ENCODE results near the gene NGF. TPM values are rescaled to one million over a fixed set of nuclear protein-coding genes. Genes with fewer than 3 reads are reported as not detected.

Gene NGF
- polyA plus RNA-seq, 3 donors = not detected

DNA sequence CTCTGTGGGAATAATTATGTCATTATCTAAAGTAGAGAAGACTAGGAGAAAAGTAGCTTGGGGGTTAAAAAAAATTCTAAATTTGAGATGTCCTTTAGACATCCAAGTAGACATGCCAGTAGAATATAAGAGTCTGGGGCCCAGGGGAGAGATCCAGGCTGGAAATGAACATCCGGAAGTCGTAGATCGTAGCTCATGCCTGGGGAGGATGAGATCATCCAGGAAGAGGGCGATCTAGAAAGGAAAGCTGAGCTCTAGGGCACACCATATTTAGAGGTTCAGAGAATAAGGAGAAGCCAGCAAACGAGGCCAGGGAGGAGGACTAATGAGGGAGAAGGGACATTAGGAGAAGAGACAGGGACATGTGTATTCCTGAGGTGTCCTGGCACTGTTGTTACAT lies 12.2 kb downstream of the NGF start:
- Histone ChIP-seq H3K27me3 (ENCODE audit: control insufficient read depth in 2 of 2, insufficient read depth in 2 of 2, low read length in 2 of 2) (peaks cover 0 to 3% of the 10 kb centered on the region in 2 donors), H3K4me1 (ENCODE audit: control insufficient read depth in 1 of 2, insufficient read depth in 2 of 2, low read length in 2 of 2) (no peaks in the 10 kb centered on the region), H3K27ac (ENCODE audit: low read depth in 1 of 2, low read length in 2 of 2) (no peak overlapping the region), H3K79me2 (ENCODE audit: insufficient read depth, low read length) (no peaks in the 10 kb centered on the region), H3K9me3 (replicated peaks in 1 of 2; ENCODE audit: control insufficient read depth in 1 of 2, insufficient read depth in 1 of 2, low read length in 2 of 2) (no peaks in the 10 kb centered on the region), H3K36me3 (replicated peaks in 1 of 2; ENCODE audit: control insufficient read depth in 1 of 2, insufficient read depth in 2 of 2, low read length in 2 of 2) (no peaks in the 10 kb centered on the region), H3K9ac (ENCODE audit: insufficient read depth, low read length, poor library complexity, severe bottlenecking) (no peak overlapping the region), H3K4me2 (replicated peaks; ENCODE audit: extremely low read depth, low read length, poor library complexity, severe bottlenecking) (no peak overlapping the region), H4K20me1 (ENCODE audit: insufficient read depth, low read length) (no peaks in the 10 kb centered on the region), H2AFZ (ENCODE audit: insufficient read depth, low read depth, low read length, poor library complexity, severe bottlenecking) (no peak overlapping the region), H3K4me3 (replicated peaks in 1 of 3; ENCODE audit: low read depth in 2 of 3, low read length in 3 of 3) (no peak overlapping the region)
- intact Hi-C loops (cut with micrococcal nuclease) = no loop called here
- Mint-ChIP-seq H3K4me3 (no peak overlapping the region), H3K36me3 (no peaks in the 10 kb centered on the region), H3K27ac (no peak overlapping the region), H3K27me3 (ENCODE audit: low read depth in 3 of 3) (peaks cover 2 to 7% (median 6%) of the 10 kb centered on the region in 3 donors), H3K9me3 (peaks cover 0 to 9% (median 0%) of the 10 kb centered on the region in 7 donors), H3K4me1 (peaks cover 3% of the 10 kb centered on the region)
- TF ChIP-seq, protein P1, sequence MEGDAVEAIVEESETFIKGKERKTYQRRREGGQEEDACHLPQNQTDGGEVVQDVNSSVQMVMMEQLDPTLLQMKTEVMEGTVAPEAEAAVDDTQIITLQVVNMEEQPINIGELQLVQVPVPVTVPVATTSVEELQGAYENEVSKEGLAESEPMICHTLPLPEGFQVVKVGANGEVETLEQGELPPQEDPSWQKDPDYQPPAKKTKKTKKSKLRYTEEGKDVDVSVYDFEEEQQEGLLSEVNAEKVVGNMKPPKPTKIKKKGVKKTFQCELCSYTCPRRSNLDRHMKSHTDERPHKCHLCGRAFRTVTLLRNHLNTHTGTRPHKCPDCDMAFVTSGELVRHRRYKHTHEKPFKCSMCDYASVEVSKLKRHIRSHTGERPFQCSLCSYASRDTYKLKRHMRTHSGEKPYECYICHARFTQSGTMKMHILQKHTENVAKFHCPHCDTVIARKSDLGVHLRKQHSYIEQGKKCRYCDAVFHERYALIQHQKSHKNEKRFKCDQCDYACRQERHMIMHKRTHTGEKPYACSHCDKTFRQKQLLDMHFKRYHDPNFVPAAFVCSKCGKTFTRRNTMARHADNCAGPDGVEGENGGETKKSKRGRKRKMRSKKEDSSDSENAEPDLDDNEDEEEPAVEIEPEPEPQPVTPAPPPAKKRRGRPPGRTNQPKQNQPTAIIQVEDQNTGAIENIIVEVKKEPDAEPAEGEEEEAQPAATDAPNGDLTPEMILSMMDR (IDR thresholded peaks at IDR 0.05) = no peak
- no peak for DNase-seq
- 92% methylated on average over 5 of the region's 5 CpGs for WGBS (ENCODE audit: insufficient coverage)

DNA sequence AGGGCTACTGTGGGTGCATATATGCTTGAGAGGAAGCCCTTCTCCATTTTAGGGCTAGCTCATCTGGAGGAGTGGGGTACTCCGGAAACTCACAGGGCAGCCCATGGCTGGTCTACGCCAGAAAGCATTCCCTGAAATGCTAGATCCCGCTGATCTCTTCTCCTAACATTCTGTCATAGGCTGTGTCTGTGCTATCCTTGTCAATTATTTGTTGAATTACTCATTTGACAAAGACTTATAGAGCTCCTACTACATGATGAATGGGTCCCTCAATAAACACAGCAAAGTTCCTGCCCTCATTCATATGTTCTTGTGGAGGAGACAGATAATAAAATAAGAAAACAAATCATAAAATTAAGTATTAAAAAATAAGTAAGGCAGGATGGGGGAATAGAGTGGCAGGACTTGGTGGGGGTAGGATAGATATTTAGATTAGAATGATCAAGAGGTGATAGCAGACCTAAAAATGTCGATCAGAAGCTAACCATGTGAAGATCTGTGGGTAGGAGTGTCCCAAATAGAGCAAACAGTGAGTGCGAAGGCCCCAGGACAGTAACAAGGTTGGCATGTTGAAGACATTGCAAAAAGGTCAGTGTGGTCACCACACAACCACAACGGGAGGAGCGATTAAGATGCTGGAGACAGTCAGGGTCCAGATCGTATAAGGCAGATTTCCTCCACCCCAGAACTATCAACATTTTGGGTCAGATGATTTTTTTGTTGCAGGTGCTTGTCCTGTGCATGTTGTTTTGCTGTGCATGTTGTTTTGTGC lies 13.2 kb downstream of the NGF start:
- Mint-ChIP-seq H3K9me3 (peaks cover 0 to 9% (median 0%) of the 10 kb centered on the region in 7 donors), H3K27me3 (ENCODE audit: low read depth in 3 of 3) (peaks cover 2 to 7% (median 6%) of the 10 kb centered on the region in 3 donors)
- H3K4me1 ChIP-seq (ENCODE audit: control insufficient read depth in 1 of 2, insufficient read depth in 2 of 2, low read length in 2 of 2) = no peaks in the 10 kb centered on the region

More for the DNA sequence above, 13.2 kb downstream of the NGF start:
- no peaks in the 10 kb centered on the region for H3K36me3 ChIP-seq (replicated peaks in 1 of 2; ENCODE audit: control insufficient read depth in 1 of 2, insufficient read depth in 2 of 2, low read length in 2 of 2)
- no peak overlapping the region for H3K4me3 Mint-ChIP-seq
- no peak overlapping the region for H3K4me3 ChIP-seq (replicated peaks in 1 of 3; ENCODE audit: low read depth in 2 of 3, low read length in 3 of 3)
- H3K27ac Mint-ChIP-seq = no peak overlapping the region
- H3K27ac ChIP-seq (ENCODE audit: low read depth in 1 of 2, low read length in 2 of 2) = no peak overlapping the region
- H3K27me3 ChIP-seq (ENCODE audit: control insufficient read depth in 2 of 2, insufficient read depth in 2 of 2, low read length in 2 of 2) = peaks cover 0 to 3% of the 10 kb centered on the region in 2 donors
- WGBS (ENCODE audit: insufficient coverage) = 100% methylated on average over 2 of the region's 8 CpGs
- TF ChIP-seq, protein P1 (IDR thresholded peaks at IDR 0.05) = no peak
- DNase-seq = no peak
- no peaks in the 10 kb centered on the region for H4K20me1 ChIP-seq (ENCODE audit: insufficient read depth, low read length)
- intact Hi-C loops (cut with micrococcal nuclease) = no loop called here
- no peaks in the 10 kb centered on the region for H3K9me3 ChIP-seq (replicated peaks in 1 of 2; ENCODE audit: control insufficient read depth in 1 of 2, insufficient read depth in 1 of 2, low read length in 2 of 2)
- H3K4me2 ChIP-seq (replicated peaks; ENCODE audit: extremely low read depth, low read length, poor library complexity, severe bottlenecking) = no peak overlapping the region
- no peaks in the 10 kb centered on the region for H3K36me3 Mint-ChIP-seq
- H3K9ac ChIP-seq (ENCODE audit: insufficient read depth, low read length, poor library complexity, severe bottlenecking) = no peak overlapping the region
- peaks cover 3% of the 10 kb centered on the region for H3K4me1 Mint-ChIP-seq
- no peak overlapping the region for H2AFZ ChIP-seq (ENCODE audit: insufficient read depth, low read depth, low read length, poor library complexity, severe bottlenecking)
- H3K79me2 ChIP-seq (ENCODE audit: insufficient read depth, low read length) = no peaks in the 10 kb centered on the region

Measured in CD14-positive monocyte (primary cell).